SKM-1 (cell line): Measurements from ENCODE around the gene AGAP4.
"Not testable (repeated sequence)": the region's sequence is repeated elsewhere in the genome, so short reads cannot be mapped to it uniquely, and the experiment has no call there.

ENCODE experiments used
- DNase-seq: peaks from one replicate; lab custom pipeline; 2025; ENCODE audit not compliant: unreplicated experiment; lab: John Stamatoyannopoulos, UW

AGAP4 gene

GRCh38 chr10:45790694-45791426 is 56.4 kb downstream of the AGAP4 start:
- DNase-seq, result not testable (repeated sequence)

DNA sequence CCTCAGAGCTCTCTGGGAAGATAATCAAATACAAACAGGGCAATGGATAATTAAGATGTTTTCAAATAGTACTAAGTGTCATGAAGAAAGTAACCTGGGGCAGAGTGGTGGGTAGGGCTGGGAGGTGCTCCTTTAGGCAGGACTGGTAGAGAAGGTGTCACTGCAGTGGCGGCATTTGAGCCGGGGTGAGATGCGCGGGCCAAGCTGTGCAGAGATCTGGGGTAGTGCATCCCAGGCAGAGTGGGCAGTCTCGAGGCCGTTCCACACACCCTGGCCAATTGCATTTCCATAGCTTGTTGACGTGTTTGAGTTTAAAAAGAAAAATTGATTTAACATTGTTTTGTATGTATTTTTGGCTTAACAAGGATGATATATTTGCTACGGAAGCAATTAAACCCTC is 57.3 kb downstream of the AGAP4 start:
- DNase-seq, result not testable (repeated sequence)

DNA sequence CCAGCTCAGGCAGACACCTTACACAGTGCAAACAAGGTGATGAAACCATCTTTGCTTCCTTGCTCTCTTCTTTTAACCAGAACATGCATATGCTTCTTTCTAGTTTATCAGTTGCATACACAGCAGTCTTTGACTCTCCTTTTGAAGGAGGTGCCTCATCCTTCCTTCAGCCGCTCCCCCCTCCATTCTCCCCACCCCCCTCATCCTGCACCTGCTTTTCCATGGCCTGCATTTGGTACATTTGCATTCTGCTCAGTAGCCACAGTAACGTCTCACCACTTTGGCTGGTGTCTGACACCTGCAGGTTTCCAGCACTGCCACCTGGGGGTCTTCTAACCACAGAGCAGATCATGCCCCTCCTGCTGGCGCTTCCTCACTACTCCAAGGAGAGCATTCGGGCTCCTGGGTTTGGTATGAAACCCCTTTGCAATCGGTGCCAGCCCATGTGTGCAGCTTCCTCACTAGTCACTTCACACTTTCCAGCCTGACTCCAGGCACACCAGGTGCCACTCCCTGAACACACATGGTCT is 60.0 kb downstream of the AGAP4 start:
- not testable (repeated sequence) for DNase-seq

- not testable (repeated sequence) for DNase-seq
Measured at GRCh38 chr10:45786217-45786616, 61.1 kb downstream of the AGAP4 start.
